CD4-positive, alpha-beta memory T cell (primary cell): ENCODE results near the gene ADTRP. TPM values are rescaled to one million over a fixed set of nuclear protein-coding genes. Genes with fewer than 3 reads are reported as not detected.

Source experiments
- CTCF ChIA-PET: fragments of 350-600 bp; sonication (Branson Sonifier 250); formaldehyde crosslinking; loops from one replicate; lab custom pipeline; 2021; ENCODE audit warnings: inconsistent platforms; ENCODE audit not compliant: partially characterized antibody; lab: Charles Lee
- POLR2A ChIA-PET: fragments of 350-600 bp; sonication (Branson Sonifier 250); formaldehyde crosslinking; loops from one replicate; lab custom pipeline; 2021; ENCODE audit not compliant: partially characterized antibody; lab: Charles Lee
- DNase-seq, 5 donors: peaks; one replicate each; pipeline versions ENCODE4 v3.0.0 to v3.0.0-alpha.2; 2020 to 2022; ENCODE audit warnings: mixed read lengths in 1 of 5
- H3K27ac ChIP-seq: one replicate; pipeline ENCODE4 v1.7.0; 2013; ENCODE audit warnings: low read depth, low read length
- H3K27me3 ChIP-seq: 2 replicates; pipeline ENCODE4 v1.7.0; 2013; ENCODE audit warnings: mild to moderate bottlenecking, low read length, moderate library complexity; ENCODE audit not compliant: insufficient read depth
- H3K36me3 ChIP-seq: 2 replicates; pipeline ENCODE4 v1.7.0; 2013; ENCODE audit warnings: mild to moderate bottlenecking, low read length, moderate library complexity; ENCODE audit not compliant: insufficient read depth
- H3K4me1 ChIP-seq: 2 replicates; pipeline ENCODE4 v1.7.0; 2013; ENCODE audit warnings: mild to moderate bottlenecking, low read length, moderate library complexity; ENCODE audit not compliant: insufficient read depth
- H3K4me3 ChIP-seq, 2 donors: one replicate each; pipeline ENCODE4 v1.7.0; 2013; ENCODE audit warnings: low read length in 2 of 2, mild to moderate bottlenecking in 1 of 2
- H3K9me3 ChIP-seq, 2 donors: one replicate each; pipeline ENCODE4 v1.7.0; 2013; ENCODE audit warnings: low read length in 2 of 2, control low read depth in 1 of 2; ENCODE audit not compliant: control insufficient read depth in 1 of 2
- H3K27ac Mint-ChIP-seq, 7 donors: one replicate each; pipeline ENCODE4 v1.8.0; 2020 to 2021; ENCODE audit warnings: mixed read lengths in 7 of 7, mild to moderate bottlenecking in 6 of 7, inconsistent platforms in 3 of 7, moderate library complexity in 3 of 7
- H3K27me3 Mint-ChIP-seq, 2 donors: one replicate each; pipeline ENCODE4 v1.8.0; 2020 to 2021; ENCODE audit warnings: mixed read lengths in 2 of 2
- H3K36me3 Mint-ChIP-seq, 2 donors: one replicate each; pipeline ENCODE4 v1.8.0; 2020 to 2021; ENCODE audit warnings: mixed read lengths in 2 of 2, inconsistent platforms in 1 of 2, mild to moderate bottlenecking in 1 of 2
- H3K4me1 Mint-ChIP-seq, 4 donors: one replicate each; pipeline ENCODE4 v1.8.0; 2020 to 2021; ENCODE audit warnings: mixed read lengths in 4 of 4, mild to moderate bottlenecking in 1 of 4
- H3K4me3 Mint-ChIP-seq, 8 donors: one replicate each; pipeline ENCODE4 v1.8.0; 2020 to 2021; ENCODE audit warnings: mixed read lengths in 8 of 8, mild to moderate bottlenecking in 7 of 8, moderate library complexity in 6 of 8, inconsistent platforms in 3 of 8
- H3K9me3 Mint-ChIP-seq, 8 donors: one replicate each; pipeline ENCODE4 v1.8.0; 2020 to 2021; ENCODE audit warnings: mixed read lengths in 8 of 8, mild to moderate bottlenecking in 5 of 8, inconsistent platforms in 3 of 8, moderate library complexity in 1 of 8
- intact Hi-C: fragments of 100-400 bp; cut with micrococcal nuclease; formaldehyde crosslinking; loops from one replicate; pipeline ENCODE4 v1.15.1; 2023
- polyA plus RNA-seq, 2 donors: library from polyadenylated mRNA; unstranded; fragments of 300-500 nt; fragmentation: Illumina TruSeq; gene quantifications; one replicate each; pipeline ENCODE4 v1.2.3, GENCODE V29; 2021
- total RNA-seq, 2 experiments: library from RNA; stranded (reverse); gene quantifications; one replicate each; pipeline ENCODE4 v1.2.3, GENCODE V29; 2021

ADTRP gene
- total RNA-seq, result 1 to 10 TPM; 7.0 to 8.0 TPM
- polyA plus RNA-seq, result 10 to 100 TPM; 15.8 to 41.9 TPM

GRCh38 chr6:11778648-11779328, at the start of gene ADTRP:
ADTRP (minus strand) TSS chr6:11778803; CDS start chr6:11778759, 44 bp downstream.
- no peak within 1 kb of the TSS for H3K27ac ChIP-seq
- H3K4me1 Mint-ChIP-seq, result no peaks in the 10 kb centered on the region
- CTCF ChIA-PET, result no interaction called here
- no peaks in the 10 kb centered on the region for H3K9me3 ChIP-seq
- H3K9me3 Mint-ChIP-seq, result no peaks in the 10 kb centered on the region
- H3K27me3 ChIP-seq, result no peaks in the 10 kb centered on the region
- H3K27me3 Mint-ChIP-seq, result peaks cover 0 to 2% of the 10 kb centered on the region in 2 donors
- POLR2A ChIA-PET, result no interaction called here
- no peak within 1 kb of the TSS for H3K4me3 Mint-ChIP-seq
- H3K36me3 Mint-ChIP-seq, result no peaks in the 10 kb centered on the region
- no peaks in the 10 kb centered on the region for H3K36me3 ChIP-seq
- DNase-seq, result no peak
- H3K27ac Mint-ChIP-seq, result peak within 1 kb of the TSS in 1 of 7 donors; percentile 16
- no peaks in the 10 kb centered on the region for H3K4me1 ChIP-seq
- H3K4me3 ChIP-seq, result no peak within 1 kb of the TSS
- intact Hi-C loops, result no loop called here

- ChIA-PET CTCF (no interaction called here), POLR2A (no interaction called here)
- no peaks in the 10 kb centered on the region for H3K36me3 Mint-ChIP-seq
- H3K4me3 Mint-ChIP-seq, result no peak overlapping the region
- intact Hi-C loops, result no loop called here
- DNase-seq, result no peak
- H3K4me3 ChIP-seq, result no peak overlapping the region
- H3K27me3 ChIP-seq, result no peaks in the 10 kb centered on the region
- no peaks in the 10 kb centered on the region for H3K4me1 ChIP-seq
- peaks cover 0 to 4% (median 2%) of the 10 kb centered on the region in 4 donors for H3K4me1 Mint-ChIP-seq
- no peaks in the 10 kb centered on the region for H3K36me3 ChIP-seq
- H3K9me3 ChIP-seq, result no peaks in the 10 kb centered on the region
- H3K27me3 Mint-ChIP-seq, result peaks cover 2 to 15% of the 10 kb centered on the region in 2 donors
- no peak overlapping the region for H3K27ac Mint-ChIP-seq
- H3K27ac ChIP-seq, result no peak overlapping the region
- H3K9me3 Mint-ChIP-seq, result peaks cover 0 to 2% (median 0%) of the 10 kb centered on the region in 8 donors
Measured at GRCh38 chr6:11826779-11827178, 48.2 kb upstream of the ADTRP start.

- H3K27me3 Mint-ChIP-seq, result peaks cover 2 to 6% of the 10 kb centered on the region in 2 donors
- no peaks in the 10 kb centered on the region for H3K9me3 ChIP-seq
- peaks cover 0 to 2% (median 0%) of the 10 kb centered on the region in 8 donors for H3K9me3 Mint-ChIP-seq
- no peak overlapping the region for H3K27ac ChIP-seq
- no peaks in the 10 kb centered on the region for H3K27me3 ChIP-seq
- no peaks in the 10 kb centered on the region for H3K36me3 Mint-ChIP-seq
- CTCF ChIA-PET, result interaction anchor here (1.4 kb wide), 1 partner anchor 409 kb away, joined by 6 read pairs; no protein-coding TSS in a partner anchor
- H3K4me3 Mint-ChIP-seq, result no peak overlapping the region
- POLR2A ChIA-PET, result no interaction called here
- H3K4me1 ChIP-seq, result no peaks in the 10 kb centered on the region
- H3K4me1 Mint-ChIP-seq, result peaks cover 0 to 4% (median 2%) of the 10 kb centered on the region in 4 donors
- intact Hi-C loops, result no loop called here
- H3K27ac Mint-ChIP-seq, result no peak overlapping the region
- H3K36me3 ChIP-seq, result no peaks in the 10 kb centered on the region
- peak in 2 of 5 donors; percentile 3 to 7 for DNase-seq
- no peak overlapping the region for H3K4me3 ChIP-seq
Measured at GRCh38 chr6:11824986-11825385, 46.4 kb upstream of the ADTRP start.

GRCh38 chr6:11822346-11822745, 43.7 kb upstream of the ADTRP start:
- Histone ChIP-seq H3K4me3 (no peak overlapping the region), H3K36me3 (no peaks in the 10 kb centered on the region), H3K9me3 (no peaks in the 10 kb centered on the region), H3K27ac (no peak overlapping the region), H3K4me1 (no peaks in the 10 kb centered on the region), H3K27me3 (no peaks in the 10 kb centered on the region)
- Mint-ChIP-seq H3K9me3 (peaks cover 0 to 7% (median 1%) of the 10 kb centered on the region in 8 donors), H3K27me3 (peaks cover 0 to 5% of the 10 kb centered on the region in 2 donors), H3K27ac (peak overlapping the region in 1 of 7 donors; percentile 25), H3K36me3 (no peaks in the 10 kb centered on the region), H3K4me1 (peaks cover 0 to 4% (median 2%) of the 10 kb centered on the region in 4 donors), H3K4me3 (no peak overlapping the region)
- intact Hi-C loops, result loop anchor here (1.0 kb wide), 1 partner anchor 412 kb away; no protein-coding TSS in a partner anchor
- POLR2A ChIA-PET, result no interaction called here
- DNase-seq, result peak in 3 of 5 donors; percentile 3 to 8 (median 6)
- CTCF ChIA-PET, result interaction anchor here (0.6 kb wide), 1 partner anchor 244 kb away, joined by 3 read pairs; no protein-coding TSS in a partner anchor

GRCh38 chr6:11821781-11822180, 43.2 kb upstream of the ADTRP start:
- no peaks in the 10 kb centered on the region for H3K36me3 Mint-ChIP-seq
- no peak overlapping the region for H3K4me3 ChIP-seq
- H3K36me3 ChIP-seq, result no peaks in the 10 kb centered on the region
- ChIA-PET CTCF (interaction anchor here (0.6 kb wide), 1 partner anchor 244 kb away, joined by 3 read pairs; no protein-coding TSS in a partner anchor), POLR2A (no interaction called here)
- H3K9me3 ChIP-seq, result no peaks in the 10 kb centered on the region
- H3K9me3 Mint-ChIP-seq, result peaks cover 0 to 7% (median 1%) of the 10 kb centered on the region in 8 donors
- no peak for DNase-seq
- no peaks in the 10 kb centered on the region for H3K4me1 ChIP-seq
- no peak overlapping the region for H3K27ac Mint-ChIP-seq
- H3K27ac ChIP-seq, result no peak overlapping the region
- H3K27me3 Mint-ChIP-seq, result peaks cover 0 to 4% of the 10 kb centered on the region in 2 donors
- H3K27me3 ChIP-seq, result no peaks in the 10 kb centered on the region
- intact Hi-C loops, result loop anchor here (1.0 kb wide), 1 partner anchor 413 kb away; no protein-coding TSS in a partner anchor
- no peak overlapping the region for H3K4me3 Mint-ChIP-seq
- H3K4me1 Mint-ChIP-seq, result peaks cover 0 to 4% (median 2%) of the 10 kb centered on the region in 4 donors

GRCh38 chr6:11820821-11821220, 42.2 kb upstream of the ADTRP start:
- no peaks in the 10 kb centered on the region for H3K4me1 ChIP-seq
- H3K4me3 Mint-ChIP-seq, result no peak overlapping the region
- ChIA-PET CTCF (no interaction called here), POLR2A (no interaction called here)
- H3K36me3 ChIP-seq, result no peaks in the 10 kb centered on the region
- H3K27ac ChIP-seq, result no peak overlapping the region
- H3K4me1 Mint-ChIP-seq, result peaks cover 0 to 4% (median 2%) of the 10 kb centered on the region in 4 donors
- H3K27ac Mint-ChIP-seq, result no peak overlapping the region
- intact Hi-C loops, result no loop called here
- H3K27me3 Mint-ChIP-seq, result peaks cover 0 to 4% of the 10 kb centered on the region in 2 donors
- peaks cover 0 to 7% (median 1%) of the 10 kb centered on the region in 8 donors for H3K9me3 Mint-ChIP-seq
- no peak overlapping the region for H3K4me3 ChIP-seq
- no peak for DNase-seq
- no peaks in the 10 kb centered on the region for H3K27me3 ChIP-seq
- no peaks in the 10 kb centered on the region for H3K36me3 Mint-ChIP-seq
- no peaks in the 10 kb centered on the region for H3K9me3 ChIP-seq

GRCh38 chr6:11819486-11819885, 40.9 kb upstream of the ADTRP start:
- Histone ChIP-seq H3K4me3 (no peak overlapping the region), H3K36me3 (no peaks in the 10 kb centered on the region), H3K27ac (no peak overlapping the region), H3K27me3 (no peaks in the 10 kb centered on the region), H3K4me1 (no peaks in the 10 kb centered on the region), H3K9me3 (no peaks in the 10 kb centered on the region)
- ChIA-PET POLR2A (no interaction called here), CTCF (interaction anchor here (0.5 kb wide), 1 partner anchor 113 kb away, joined by 3 read pairs; no protein-coding TSS in a partner anchor)
- no peaks in the 10 kb centered on the region for H3K36me3 Mint-ChIP-seq
- H3K27me3 Mint-ChIP-seq, result peaks cover 0 to 1% of the 10 kb centered on the region in 2 donors
- intact Hi-C loops, result no loop called here
- H3K4me3 Mint-ChIP-seq, result no peak overlapping the region
- H3K4me1 Mint-ChIP-seq, result no peaks in the 10 kb centered on the region
- DNase-seq, result no peak
- H3K9me3 Mint-ChIP-seq, result peaks cover 0 to 5% (median 1%) of the 10 kb centered on the region in 8 donors
- H3K27ac Mint-ChIP-seq, result no peak overlapping the region
